GM18511 (cell line): ENCODE measurements around the gene IQCE.
"Not testable (repeated sequence)": the region's sequence is repeated elsewhere in the genome, so short reads cannot be mapped to it uniquely, and the experiment has no call there.

Source experiments
- ATAC-seq: cut with Tn5 transposase; IDR thresholded peaks from one replicate; pipeline ENCODE4 v1.9.1; 2021; ENCODE audit warnings: mild to moderate bottlenecking, moderate library complexity; ENCODE audit not compliant: unreplicated experiment

IQCE gene

GRCh38 chr7:2596464-2597272 is 37.9 kb downstream of the IQCE start:
- no peak for ATAC-seq

- no peak for ATAC-seq
Measured at GRCh38 chr7:2597273-2597640, 38.5 kb downstream of the IQCE start.

GRCh38 chr7:2598154-2598823 is 39.5 kb downstream of the IQCE start:
- ATAC-seq = no peak

- no peak for ATAC-seq
Measured at GRCh38 chr7:2601065-2601464, 42.3 kb downstream of the IQCE start.

- ATAC-seq = no peak
Measured at GRCh38 chr7:2601907-2602306, 43.1 kb downstream of the IQCE start.

- no peak for ATAC-seq
Measured at GRCh38 chr7:2602406-2603043, 43.7 kb downstream of the IQCE start.

GRCh38 chr7:2603044-2603965 is 44.5 kb downstream of the IQCE start:
- no peak for ATAC-seq

GRCh38 chr7:2604608-2605174 is 45.9 kb downstream of the IQCE start:
- ATAC-seq = no peak

- no peak for ATAC-seq
Measured at GRCh38 chr7:2605608-2606538, 47.1 kb downstream of the IQCE start.

GRCh38 chr7:2606539-2606936 is 47.8 kb downstream of the IQCE start:
- ATAC-seq = no peak

GRCh38 chr7:2607122-2607922 is 48.5 kb downstream of the IQCE start:
- no peak for ATAC-seq

- no peak for ATAC-seq
Measured at GRCh38 chr7:2607923-2608904, 49.4 kb downstream of the IQCE start.

- peak; percentile 73 for ATAC-seq
Measured at GRCh38 chr7:2608921-2609411, 50.2 kb downstream of the IQCE start.

GRCh38 chr7:2609646-2610045 is 50.9 kb downstream of the IQCE start:
- not testable (repeated sequence) for ATAC-seq

- no peak for ATAC-seq
Measured at GRCh38 chr7:2610466-2610865, 51.7 kb downstream of the IQCE start.

GRCh38 chr7:2610898-2611297 is 52.1 kb downstream of the IQCE start:
- ATAC-seq = no peak

- no peak for ATAC-seq
Measured at GRCh38 chr7:2611401-2611800, 52.6 kb downstream of the IQCE start.
